ENCODE measurements around the gene ETV1. TPM values are rescaled to one million over a fixed set of nuclear protein-coding genes. Genes with fewer than 3 reads are reported as not detected.

Gene ETV1
- total RNA-seq, 1 donor from 2014 or later = 27.3 TPM

- H3K36me3 Mint-ChIP-seq (ENCODE audit: insufficient read depth) = no peaks in the 10 kb centered on the region
- H3K27ac Mint-ChIP-seq = no peak overlapping the region
- TF ChIP-seq CTCF (IDR thresholded peaks at IDR 0.05; ENCODE audit: unreplicated experiment) = no peak
- DNase-seq (ENCODE audit: low spot score, unreplicated experiment) = no peak
- H3K4me1 Mint-ChIP-seq (ENCODE audit: low read depth) = peaks cover 10% of the 10 kb centered on the region
- H3K27me3 Mint-ChIP-seq = no peaks in the 10 kb centered on the region
- no peaks in the 10 kb centered on the region for H3K9me3 Mint-ChIP-seq (ENCODE audit: low read depth)
- no peak overlapping the region for H3K4me3 Mint-ChIP-seq (ENCODE audit: low read depth)
These were observed 133.5 kb downstream of the ETV1 start for GRCh38 chr7:13856012-13856411.

GRCh38 chr7:13852281-13852968, 137.0 kb downstream of the ETV1 start:
- Mint-ChIP-seq H3K4me3 (ENCODE audit: low read depth) (no peak overlapping the region), H3K9me3 (ENCODE audit: low read depth) (no peaks in the 10 kb centered on the region), H3K4me1 (ENCODE audit: low read depth) (peaks cover 5% of the 10 kb centered on the region), H3K36me3 (ENCODE audit: insufficient read depth) (no peaks in the 10 kb centered on the region), H3K27me3 (no peaks in the 10 kb centered on the region), H3K27ac (no peak overlapping the region)
- TF ChIP-seq CTCF (IDR thresholded peaks at IDR 0.05; ENCODE audit: unreplicated experiment) = no peak
- no peak for DNase-seq (ENCODE audit: low spot score, unreplicated experiment)

GRCh38 chr7:13851736-13852135, 137.7 kb downstream of the ETV1 start:
- H3K27ac Mint-ChIP-seq = no peak overlapping the region
- no peak for DNase-seq (ENCODE audit: low spot score, unreplicated experiment)
- TF ChIP-seq CTCF (IDR thresholded peaks at IDR 0.05; ENCODE audit: unreplicated experiment) = no peak
- no peaks in the 10 kb centered on the region for H3K27me3 Mint-ChIP-seq
- no peaks in the 10 kb centered on the region for H3K36me3 Mint-ChIP-seq (ENCODE audit: insufficient read depth)
- no peak overlapping the region for H3K4me3 Mint-ChIP-seq (ENCODE audit: low read depth)
- no peaks in the 10 kb centered on the region for H3K9me3 Mint-ChIP-seq (ENCODE audit: low read depth)
- peaks cover 1% of the 10 kb centered on the region for H3K4me1 Mint-ChIP-seq (ENCODE audit: low read depth)

- TF ChIP-seq CTCF (IDR thresholded peaks at IDR 0.05; ENCODE audit: unreplicated experiment) = no peak
- H3K36me3 Mint-ChIP-seq (ENCODE audit: insufficient read depth) = no peaks in the 10 kb centered on the region
- no peak overlapping the region for H3K27ac Mint-ChIP-seq
- H3K4me3 Mint-ChIP-seq (ENCODE audit: low read depth) = no peak overlapping the region
- H3K4me1 Mint-ChIP-seq (ENCODE audit: low read depth) = no peaks in the 10 kb centered on the region
- H3K9me3 Mint-ChIP-seq (ENCODE audit: low read depth) = no peaks in the 10 kb centered on the region
- no peak for DNase-seq (ENCODE audit: low spot score, unreplicated experiment)
- no peaks in the 10 kb centered on the region for H3K27me3 Mint-ChIP-seq
These were observed 139.2 kb downstream of the ETV1 start for GRCh38 chr7:13850185-13850752.

- Mint-ChIP-seq H3K27me3 (no peaks in the 10 kb centered on the region), H3K9me3 (ENCODE audit: low read depth) (no peaks in the 10 kb centered on the region), H3K4me1 (ENCODE audit: low read depth) (no peaks in the 10 kb centered on the region), H3K36me3 (ENCODE audit: insufficient read depth) (no peaks in the 10 kb centered on the region), H3K27ac (no peak overlapping the region), H3K4me3 (ENCODE audit: low read depth) (no peak overlapping the region)
- TF ChIP-seq CTCF (IDR thresholded peaks at IDR 0.05; ENCODE audit: unreplicated experiment) = no peak
- DNase-seq (ENCODE audit: low spot score, unreplicated experiment) = no peak
These were observed 140.1 kb downstream of the ETV1 start for GRCh38 chr7:13849163-13849892.
